Caki2 (cell line): ENCODE data around the gene TTF1. TPM values are rescaled to one million over a fixed set of nuclear protein-coding genes. Genes with fewer than 3 reads are reported as not detected.

Source experiments
- DNase-seq: peaks from one replicate; pipeline ENCODE4 v3.0.0-alpha.2; 2015; ENCODE audit warnings: low read depth
- in situ Hi-C: cut with HindIII; loops from 2 replicates; pipeline ENCODE4 v1.10.0; 2016; ENCODE audit warnings: low sequenced_read_pairs, low pct_unique_long_range_greater_than_20kb, mixed read lengths
- total RNA-seq: library from RNA; depleted of rRNA; stranded (reverse); fragments of >200 nt; shearing (Covaris generic); gene quantifications from 2 replicates; pipeline ENCODE4 v1.2.3, GENCODE V29; 2014; ENCODE audit warnings: low replicate concordance; rRNA removed

Gene TTF1
- total RNA-seq = 8.5 and 15.1 TPM in 2 replicates

GRCh38 chr9:132406554-132407122, at the start of gene TTF1:
Gene TTF1 (minus strand): TSS chr9:132406840. CDS start chr9:132402821, 4,019 bp downstream.
- in situ Hi-C loops = no loop called here
- peak; percentile 78 for DNase-seq

DNA sequence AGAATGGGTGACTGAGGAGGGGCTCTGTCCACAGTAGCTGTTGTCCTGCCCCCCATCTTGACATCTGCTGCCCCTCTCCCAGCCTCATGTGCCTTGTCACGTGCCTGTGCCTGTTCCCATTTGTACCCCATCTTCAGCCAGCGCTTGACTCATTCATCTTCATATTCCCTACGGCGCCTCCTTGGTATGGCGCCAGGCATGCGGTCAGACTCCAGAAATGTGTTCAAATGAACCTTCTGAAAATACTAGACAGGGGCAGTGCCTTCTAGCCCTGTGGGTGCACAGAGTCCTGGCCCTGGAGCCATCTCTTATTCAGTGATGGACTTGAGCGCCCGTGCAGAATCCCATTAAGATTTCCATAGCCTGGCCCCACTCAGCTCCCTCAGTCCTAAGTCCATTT, 49.6 kb upstream of the TTF1 start:
- DNase-seq = no peak
- in situ Hi-C loops = no loop called here

DNA sequence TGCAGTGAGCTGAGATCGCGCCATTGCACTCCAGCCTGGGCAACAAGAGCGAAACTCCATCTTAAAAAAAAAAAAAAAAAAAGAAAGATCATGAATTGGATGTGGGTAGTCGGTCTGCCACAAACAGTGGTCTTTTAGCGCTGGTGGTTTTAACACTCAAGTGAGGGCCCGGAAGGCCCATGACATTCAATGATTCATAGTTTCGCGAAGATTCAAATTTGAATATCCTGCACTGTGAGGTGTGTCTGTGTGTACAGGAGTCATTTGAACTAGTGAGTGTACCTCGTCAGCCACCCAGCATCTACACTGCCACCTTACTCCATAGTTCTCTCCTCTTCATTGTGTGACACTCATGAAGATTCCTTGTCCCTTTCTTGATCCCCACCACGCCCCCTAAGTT, 44.6 kb upstream of the TTF1 start:
- DNase-seq = no peak
- in situ Hi-C loops = no loop called here

- DNase-seq = no peak
- in situ Hi-C loops = no loop called here
These were observed 41.3 kb upstream of the TTF1 start for GRCh38 chr9:132447902-132448301.

GRCh38 chr9:132447346-132447745, 40.7 kb upstream of the TTF1 start:
- in situ Hi-C loops = no loop called here
- no peak for DNase-seq

DNA sequence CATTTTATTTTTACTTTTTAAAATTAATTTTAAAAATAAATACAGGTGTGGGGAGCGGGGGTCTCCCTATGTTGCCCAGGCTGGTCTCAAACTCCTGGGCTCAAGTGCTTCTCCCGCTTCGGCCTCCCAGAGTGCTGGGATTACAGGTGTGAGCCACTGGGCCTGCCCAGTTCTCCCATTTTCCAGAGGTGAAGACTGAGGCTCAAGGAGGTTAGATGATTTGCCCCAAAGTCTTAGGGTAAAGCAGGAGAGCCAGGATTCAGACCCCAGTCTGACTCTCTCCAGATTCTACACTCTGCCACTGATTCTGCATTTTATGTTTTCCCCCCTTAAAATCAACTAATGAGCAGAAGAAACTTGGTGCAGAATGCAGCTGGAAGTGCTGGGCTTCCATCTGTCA, 40.2 kb upstream of the TTF1 start:
- in situ Hi-C loops = no loop called here
- no peak for DNase-seq

DNA sequence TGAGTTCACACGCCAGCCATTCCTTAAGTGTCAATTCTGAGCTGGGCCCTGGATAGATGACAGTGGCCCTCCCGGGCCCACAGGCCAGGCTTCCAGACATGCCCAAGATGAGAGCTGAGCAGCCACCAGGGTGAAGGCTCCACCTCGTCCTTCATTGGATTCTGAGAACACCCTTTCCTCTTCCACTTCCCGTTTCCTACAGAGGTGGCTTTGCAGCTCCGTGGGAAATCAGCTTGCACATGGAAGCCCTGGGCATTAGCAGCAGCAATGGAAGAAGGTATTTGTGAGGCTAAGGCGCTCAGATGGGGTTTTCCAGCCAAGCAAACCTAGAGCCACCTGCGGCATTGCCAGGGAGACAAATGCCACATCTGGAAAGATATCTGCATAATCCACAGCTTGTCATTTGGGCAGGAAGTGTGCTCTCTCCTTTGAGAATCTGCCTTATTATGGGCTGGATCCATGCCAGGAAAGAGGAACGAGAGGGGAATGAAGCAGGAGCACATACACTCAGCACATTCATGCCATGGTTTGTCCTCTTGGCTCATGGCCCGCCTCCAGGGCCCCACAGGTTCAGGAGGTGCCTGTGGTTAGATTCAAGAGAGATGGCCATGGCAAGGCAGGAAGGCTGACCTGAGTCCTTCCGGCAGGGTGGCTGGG, 37.4 kb upstream of the TTF1 start:
- DNase-seq = no peak
- in situ Hi-C loops = no loop called here

DNA sequence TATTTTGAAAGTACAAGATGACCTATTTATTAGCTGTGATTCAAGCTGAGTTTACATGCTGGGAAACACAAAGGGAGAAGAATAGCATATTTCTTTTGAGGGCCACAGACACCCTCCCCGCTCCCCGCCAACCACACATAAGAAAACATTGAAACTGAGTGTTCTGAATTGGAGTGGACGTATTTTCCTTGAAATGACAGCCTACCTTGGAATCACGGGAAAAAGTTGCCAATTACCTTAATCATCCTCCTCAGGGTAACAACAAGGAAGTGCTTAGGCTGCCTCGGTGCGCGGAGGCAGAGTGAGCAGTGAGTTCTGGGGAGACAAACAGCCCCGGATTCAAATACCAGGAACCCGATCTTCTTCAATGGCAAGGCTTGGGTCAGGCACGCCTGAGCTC, 34.8 kb upstream of the TTF1 start:
- in situ Hi-C loops = no loop called here
- DNase-seq = no peak

GRCh38 chr9:132440735-132441134, 34.1 kb upstream of the TTF1 start:
- no peak for DNase-seq
- in situ Hi-C loops = no loop called here

GRCh38 chr9:132439153-132439552, 32.5 kb upstream of the TTF1 start:
- DNase-seq = no peak

GRCh38 chr9:132434881-132435280, 28.2 kb upstream of the TTF1 start:
- in situ Hi-C loops = no loop called here
- no peak for DNase-seq

More at GRCh38 chr9:132439153-132439552, 32.5 kb upstream of the TTF1 start:
- in situ Hi-C loops = no loop called here

DNA sequence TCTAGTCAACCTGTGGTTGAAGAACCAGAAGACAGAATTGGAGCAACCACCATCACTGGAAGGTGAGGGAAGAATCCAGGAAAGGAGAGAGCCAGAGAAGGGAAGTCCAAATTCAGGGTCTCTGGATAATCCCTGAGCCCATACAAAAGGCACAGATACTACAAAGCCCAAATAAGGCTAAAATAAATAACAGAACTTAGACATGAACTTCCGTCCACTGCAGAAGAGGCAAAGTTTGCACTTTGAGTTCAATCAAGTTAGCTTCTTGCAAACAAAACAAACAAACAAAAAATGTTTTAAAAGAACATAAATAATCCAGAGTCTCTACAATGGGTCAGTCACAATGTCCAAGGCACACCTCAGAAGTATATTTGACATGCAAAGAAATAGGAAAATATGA, 24.4 kb upstream of the TTF1 start:
- in situ Hi-C loops = no loop called here
- DNase-seq = no peak

GRCh38 chr9:132426639-132427414, 20.2 kb upstream of the TTF1 start:
- in situ Hi-C loops = no loop called here
- no peak for DNase-seq

GRCh38 chr9:132425675-132426062, 19.0 kb upstream of the TTF1 start:
- no peak for DNase-seq
- in situ Hi-C loops = no loop called here

- in situ Hi-C loops = no loop called here
- DNase-seq = no peak
These were observed 18.4 kb upstream of the TTF1 start for GRCh38 chr9:132424857-132425674.

GRCh38 chr9:132423503-132423902, 16.9 kb upstream of the TTF1 start:
- DNase-seq = no peak
- in situ Hi-C loops = no loop called here

- DNase-seq = no peak
- in situ Hi-C loops = no loop called here
These were observed 15.9 kb upstream of the TTF1 start for GRCh38 chr9:132422574-132422973.

DNA sequence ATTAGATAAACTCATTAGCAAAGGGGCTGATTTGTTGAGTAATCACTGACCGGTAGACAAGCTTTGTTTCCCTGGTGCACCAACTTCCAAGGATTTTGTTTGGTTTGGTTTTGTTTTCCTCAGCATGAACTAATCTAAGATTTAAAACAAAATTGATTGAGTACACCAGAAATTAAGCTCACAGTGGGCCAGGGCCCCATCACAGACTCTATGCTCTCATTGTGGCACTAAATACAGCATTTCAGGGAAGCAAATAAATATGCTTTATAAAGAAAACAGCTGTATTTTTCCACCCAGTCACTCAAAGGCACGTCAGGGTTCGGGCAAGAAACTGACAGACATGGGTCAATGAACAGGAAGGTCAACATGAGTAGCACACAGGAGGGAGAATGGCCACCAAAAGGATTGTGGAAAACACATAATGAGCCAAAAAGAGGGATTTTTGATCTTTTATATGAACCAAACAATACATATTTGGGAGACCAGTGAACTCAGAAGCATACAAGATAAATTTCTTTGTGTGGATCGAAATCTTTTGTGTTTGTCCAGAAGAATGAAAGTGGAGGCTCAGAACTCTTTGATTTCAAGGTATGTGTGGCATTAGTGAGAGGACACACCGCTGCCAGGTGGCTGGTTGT, 12.2 kb upstream of the TTF1 start:
- DNase-seq = no peak
- in situ Hi-C loops = no loop called here
